ENCODE results near the gene VAV3.

VAV3 gene

DNA sequence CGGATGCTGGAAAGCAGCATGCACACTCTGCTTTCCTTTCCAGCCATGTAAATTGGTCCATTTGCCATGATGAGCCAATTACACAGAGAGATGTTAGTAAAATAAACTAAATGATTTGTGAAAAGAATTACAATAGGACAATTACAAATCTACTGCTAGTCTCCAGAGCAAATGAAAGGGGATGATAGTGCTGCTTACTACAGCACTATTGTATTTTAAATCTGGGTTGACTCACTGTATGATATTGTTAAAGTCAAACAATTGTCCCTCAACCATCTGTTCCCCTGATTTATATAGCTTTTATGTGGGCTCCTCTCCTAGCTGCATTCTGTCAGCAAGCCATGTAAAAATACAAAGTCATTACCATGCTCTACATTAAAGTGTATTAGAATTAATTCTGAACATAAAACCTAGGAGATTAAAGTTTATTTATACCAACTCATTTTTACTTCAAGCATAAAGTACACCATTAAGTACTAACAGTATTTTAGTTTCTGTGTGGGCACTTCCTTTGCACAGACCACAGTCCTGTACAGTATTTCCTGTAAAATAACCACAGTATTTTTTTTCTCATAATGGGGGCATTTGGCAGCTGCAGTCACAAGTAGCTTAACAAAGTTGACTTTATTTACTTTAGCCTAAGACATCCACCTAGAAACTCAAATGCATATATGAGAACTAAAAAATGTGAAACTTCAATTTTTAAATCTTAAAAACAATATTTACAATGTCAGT lies 135.8 kb downstream of the VAV3 start:
- peak; percentile 7 for DNase-seq

DNA sequence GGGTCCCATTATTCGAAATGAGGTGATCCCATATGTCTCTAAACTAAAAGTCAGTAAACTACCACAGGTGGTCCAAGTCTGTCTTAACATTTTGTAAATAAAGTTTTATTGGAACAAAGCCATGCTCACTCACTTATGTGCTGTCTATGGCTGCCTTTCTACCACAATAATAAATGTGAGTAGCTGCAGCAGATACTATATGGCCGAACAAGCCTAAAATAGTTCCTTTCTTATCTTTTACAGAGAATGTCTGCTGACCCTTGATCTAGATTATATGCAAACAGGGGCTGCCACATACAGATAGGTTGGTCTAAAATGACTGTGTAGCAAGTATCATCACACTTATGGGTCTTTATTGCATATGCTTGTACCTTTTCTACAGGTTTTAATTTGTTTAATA lies 140.0 kb downstream of the VAV3 start:
- DNase-seq: no peak

DNA sequence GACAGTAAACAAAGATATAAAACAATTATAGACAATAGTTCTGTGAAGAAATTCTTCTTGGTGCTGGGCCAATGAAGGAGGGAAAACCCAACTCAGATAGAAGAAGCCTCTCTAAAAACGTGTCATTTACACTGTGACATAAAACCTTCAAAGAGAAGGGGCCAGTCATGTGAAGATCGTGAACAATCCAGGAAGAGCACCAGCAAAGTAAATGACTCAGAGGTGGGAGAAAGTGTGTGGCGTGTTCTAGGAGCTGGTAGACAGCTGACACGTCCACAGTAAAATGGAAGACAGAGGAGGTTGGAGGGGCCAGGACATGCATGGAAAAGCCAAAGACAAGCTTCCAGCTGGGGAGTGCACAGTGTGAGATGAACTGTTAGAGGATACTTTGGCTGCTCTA lies 143.6 kb downstream of the VAV3 start:
- no peak for DNase-seq

DNA sequence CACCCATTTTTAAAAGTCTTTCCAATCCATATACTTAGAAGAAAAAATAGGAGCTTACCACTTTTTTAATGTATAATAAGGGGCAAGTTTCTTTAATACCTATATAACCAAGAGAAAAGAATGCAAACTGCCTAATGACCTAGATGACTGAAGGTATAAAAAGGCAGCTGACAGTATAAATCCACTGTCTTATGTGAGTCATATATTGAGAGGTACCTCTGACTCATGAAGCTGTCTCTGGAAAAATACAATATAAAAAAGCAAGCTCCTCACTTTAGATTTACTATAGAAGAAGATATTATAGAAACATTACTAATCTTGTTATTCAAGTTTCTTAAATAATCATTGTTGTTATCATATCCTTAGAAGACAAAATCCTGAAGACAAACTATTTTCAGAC lies 144.2 kb downstream of the VAV3 start:
- no peak for DNase-seq

DNA sequence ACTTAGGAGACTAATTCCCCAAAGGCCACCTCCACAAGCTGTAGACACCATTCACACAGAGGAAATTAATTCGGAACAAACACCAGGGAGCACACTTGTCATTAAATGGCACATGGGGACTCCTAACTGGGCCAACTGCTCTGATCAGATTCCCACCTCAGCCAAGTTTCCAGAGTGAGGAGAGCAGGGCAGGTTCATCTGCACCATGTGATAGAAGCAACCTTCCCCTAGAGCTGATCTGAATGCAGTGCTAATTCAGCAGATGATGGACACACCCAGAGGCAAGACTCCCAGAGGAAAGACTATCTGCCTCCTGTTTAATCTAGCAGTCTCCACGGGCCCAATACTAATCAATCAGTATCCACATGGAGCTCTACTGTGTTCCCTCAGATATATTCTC lies 147.0 kb downstream of the VAV3 start:
- DNase-seq: no peak

DNA sequence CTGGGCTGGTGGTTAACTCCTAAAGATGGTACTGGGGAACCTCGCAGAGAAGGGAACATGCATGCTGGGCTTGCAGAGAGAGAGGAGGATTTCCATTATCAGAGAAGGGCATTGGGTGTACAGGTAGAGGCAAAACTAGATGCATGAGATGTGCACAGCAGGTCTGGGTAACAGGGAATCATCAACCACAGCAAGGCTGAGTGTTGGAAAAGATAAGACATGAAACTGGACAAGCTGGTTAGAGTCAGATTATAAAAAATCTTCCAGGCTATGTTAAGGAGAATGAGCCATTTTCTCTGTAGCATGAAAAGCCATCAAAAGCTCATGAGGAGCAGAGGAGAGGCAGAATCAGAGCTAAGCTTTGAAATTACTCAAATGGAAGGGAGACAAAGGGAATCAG lies 147.8 kb downstream of the VAV3 start:
- no peak for DNase-seq

DNA sequence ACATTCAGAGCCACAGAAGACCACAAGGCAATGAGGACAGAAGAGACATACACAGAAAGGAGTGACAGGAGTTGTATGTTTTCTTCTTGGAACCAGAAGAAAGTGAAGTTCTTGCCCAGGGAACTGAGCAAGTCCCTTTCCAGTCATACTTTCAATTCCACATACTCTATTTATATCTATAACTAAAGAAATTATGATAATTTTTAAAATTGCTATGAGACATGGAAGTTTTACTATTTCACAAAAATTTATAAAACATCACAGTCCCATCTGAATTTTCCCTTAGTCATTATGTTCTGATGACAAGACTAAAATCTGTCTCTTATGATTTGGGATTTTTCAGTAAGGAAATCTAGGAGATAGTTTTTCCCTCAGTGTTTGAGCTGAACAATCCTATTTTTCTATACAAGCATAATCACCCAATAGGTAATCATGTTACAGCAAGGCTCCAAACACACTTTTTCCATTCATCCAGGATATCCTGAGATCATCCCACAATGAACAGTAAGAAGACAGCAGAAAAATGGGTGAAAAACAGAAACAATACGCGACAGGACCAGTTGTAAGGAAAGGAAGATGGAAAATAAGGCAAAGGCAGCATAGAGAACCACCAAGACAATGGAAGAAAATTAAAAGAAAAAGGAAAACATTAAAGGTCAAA lies 154.6 kb downstream of the VAV3 start:
- no peak for DNase-seq

DNA sequence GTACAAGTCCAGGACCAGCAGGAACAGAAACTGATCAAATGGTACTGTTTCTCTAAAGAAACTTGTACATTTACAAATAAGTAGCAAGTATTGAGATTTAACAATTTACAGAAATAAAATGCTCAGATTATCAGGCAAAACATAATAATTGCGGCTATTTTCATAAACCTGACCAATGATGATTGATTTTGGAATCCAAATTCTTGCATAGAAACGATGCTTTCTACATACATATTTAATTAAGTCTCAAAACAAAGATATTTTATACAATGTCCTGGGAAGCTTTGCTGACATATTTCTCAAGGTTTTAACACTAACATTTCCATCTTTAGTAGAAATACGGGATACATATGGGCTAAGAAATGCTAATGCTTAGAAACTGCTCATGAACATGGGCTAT lies 157.1 kb downstream of the VAV3 start:
- no peak for DNase-seq

DNA sequence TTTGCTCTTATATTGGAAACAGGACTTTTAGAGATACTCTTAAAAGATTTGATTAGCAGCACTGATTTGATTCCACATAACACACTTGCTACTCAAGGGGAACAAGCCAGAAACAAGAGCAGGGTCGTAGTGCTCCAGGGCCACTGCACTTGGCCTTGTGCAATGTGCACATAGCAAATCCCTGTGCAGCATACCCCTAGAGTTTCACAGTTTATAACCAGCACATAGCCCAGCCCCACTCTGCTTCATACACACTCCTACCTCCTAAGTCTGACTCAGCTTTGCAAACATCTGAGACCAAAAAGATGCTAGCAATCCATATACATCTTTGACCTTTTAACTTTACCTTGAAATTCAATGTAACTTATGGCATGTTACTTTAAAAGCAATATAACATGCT lies 157.6 kb downstream of the VAV3 start:
- no peak for DNase-seq

DNA sequence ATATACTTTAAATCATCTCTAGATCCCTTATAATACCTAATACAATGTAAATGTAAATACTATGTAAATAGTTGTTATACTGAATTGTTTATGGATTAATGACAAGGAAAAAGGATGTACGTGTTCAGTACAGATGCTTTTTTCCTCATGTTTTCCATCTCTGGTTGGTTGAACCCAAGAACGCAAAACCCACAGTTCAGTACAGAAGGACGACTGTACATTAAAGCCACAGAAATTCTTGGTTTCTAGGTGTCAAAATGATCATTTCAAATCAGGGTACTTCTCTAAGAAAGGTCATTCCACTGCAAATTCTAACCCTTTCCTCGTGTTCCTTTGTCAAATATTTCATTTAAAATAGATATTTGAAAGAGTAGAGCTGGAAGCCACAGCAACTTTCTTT lies 158.1 kb downstream of the VAV3 start:
- no peak for DNase-seq

DNA sequence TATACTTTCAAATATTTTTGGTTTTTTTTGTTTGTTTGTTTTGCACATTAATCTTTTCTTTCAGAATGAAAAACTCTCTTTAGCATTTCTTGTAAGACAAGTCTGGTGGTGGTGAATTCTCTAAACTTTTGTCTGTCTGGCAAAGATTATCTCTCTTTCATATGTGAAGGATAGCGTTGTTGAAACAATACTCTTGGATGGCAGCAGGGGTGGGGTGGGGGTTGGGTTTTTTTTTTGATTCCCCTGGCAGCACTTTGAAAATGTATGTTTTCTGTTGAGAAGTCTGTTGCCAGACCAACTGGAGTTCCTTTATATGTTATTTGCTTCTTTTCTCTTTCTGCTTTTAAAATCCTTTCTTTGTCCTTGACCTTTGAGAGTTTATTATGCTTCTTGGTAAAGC lies 160.2 kb downstream of the VAV3 start:
- DNase-seq: no peak

DNA sequence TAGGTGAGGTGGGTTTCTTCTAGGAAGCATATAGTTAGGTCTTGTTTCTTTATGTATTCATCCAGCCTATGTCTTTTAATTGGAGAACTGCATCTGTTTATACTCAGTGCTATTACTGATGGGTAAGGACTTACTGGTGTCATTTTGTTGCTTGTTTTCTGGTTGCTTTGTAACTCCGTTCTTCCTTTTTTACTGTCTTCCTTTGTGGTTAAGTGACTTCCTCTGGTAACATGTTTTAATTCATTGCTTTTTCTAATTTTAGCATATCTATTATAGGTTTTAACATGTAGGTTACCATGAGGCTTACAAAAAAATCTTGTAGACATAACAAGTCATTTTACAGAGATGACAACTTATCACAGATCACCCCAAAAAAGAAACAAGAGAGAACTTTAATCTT lies 160.8 kb downstream of the VAV3 start:
- DNase-seq: no peak

DNA sequence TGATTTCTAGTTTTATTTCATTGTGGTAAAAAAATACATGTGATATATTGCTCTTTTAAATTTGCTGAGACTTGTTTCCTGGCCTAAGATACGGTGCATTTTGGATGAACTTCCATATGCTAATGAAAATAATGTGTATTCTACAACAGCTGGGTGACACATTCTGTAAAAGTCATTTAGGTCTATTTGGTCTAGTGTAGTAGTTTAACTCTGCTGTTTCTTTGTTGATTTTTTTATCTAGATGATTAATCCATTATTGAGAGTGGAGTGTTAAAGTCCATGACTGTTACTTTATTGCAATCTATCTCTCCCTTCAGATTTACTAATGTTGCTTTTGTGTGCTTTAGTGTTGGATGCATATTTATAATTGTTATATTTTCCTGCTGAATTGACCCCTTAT lies 161.4 kb downstream of the VAV3 start:
- DNase-seq: no peak

DNA sequence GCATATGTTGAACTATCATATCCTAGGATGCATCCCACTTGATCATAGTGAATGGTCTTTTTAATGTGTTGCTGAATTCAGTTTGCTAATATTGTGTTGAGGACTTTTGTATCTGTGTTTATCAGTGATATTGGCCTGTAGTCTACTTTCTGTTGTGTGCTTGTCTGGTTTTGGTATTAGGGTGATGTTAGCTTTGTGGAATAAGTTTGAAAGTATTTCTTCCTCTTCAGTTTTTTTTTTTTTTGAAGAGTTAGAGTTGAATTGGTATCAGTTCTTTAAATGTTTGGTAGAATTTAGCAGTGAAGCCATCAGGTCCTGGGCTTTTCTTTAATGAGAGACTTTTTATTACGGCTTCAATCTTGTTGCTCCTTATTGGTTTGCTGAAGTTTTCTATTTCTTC lies 162.3 kb downstream of the VAV3 start:
- no peak for DNase-seq

DNA sequence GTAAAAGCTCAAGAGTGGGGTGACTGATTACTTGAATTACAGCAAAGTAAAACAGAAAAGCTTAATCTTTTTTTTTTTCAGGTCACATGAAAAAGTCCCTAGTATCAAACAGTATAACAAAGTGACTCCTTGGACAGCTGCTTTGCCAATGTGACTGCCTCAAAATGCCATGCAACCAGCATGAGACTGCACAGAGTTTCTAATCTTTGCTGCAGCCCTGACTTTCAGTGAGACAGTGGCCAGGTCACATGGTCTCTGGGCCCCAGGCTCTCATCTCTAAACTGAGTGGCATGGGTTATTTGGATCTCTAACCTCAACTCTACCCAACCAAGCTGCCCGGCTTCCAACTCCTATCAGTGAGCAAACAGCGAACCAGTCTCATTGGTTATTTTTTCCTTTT lies 169.0 kb downstream of the VAV3 start:
- peak; percentile 57 for DNase-seq

DNA sequence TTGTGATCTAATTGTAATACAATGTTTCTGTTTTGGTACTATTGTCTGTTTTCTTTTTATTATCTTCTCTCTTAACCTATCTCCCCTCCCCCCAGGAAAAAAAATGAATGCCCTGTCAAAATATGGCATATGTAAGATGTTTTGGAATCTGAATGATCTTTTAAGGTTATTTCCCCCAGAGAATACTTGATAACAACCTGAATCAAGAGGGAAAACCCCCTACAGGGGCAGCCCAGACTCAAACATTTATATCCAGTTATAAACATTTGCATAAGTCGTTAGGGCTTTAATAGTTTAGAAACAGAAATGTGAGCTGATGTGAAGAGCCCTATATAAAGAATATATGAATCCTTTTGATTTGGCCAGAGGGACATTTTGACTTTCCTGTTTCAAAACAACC lies 169.5 kb downstream of the VAV3 start:
- DNase-seq: no peak

DNA sequence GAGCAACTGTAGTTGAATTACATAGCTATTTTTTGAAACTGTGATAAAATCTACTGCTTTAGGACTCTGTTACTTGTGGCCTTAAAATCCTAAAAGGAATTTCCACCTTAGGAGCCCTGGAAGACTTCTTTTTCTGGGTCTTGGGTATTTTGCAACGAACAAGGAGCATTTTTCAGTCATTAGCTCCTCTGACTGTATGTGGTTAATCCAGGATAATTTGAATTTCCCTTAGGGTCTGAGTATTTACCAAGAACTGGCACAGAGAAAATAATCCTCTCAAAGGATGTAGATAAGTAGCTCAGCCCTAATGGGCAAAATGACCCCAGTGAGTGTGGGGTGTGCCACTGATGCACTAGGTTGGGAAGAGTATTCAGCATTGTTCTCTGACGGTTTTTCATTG lies 170.4 kb downstream of the VAV3 start:
- DNase-seq: peak; percentile 91

DNA sequence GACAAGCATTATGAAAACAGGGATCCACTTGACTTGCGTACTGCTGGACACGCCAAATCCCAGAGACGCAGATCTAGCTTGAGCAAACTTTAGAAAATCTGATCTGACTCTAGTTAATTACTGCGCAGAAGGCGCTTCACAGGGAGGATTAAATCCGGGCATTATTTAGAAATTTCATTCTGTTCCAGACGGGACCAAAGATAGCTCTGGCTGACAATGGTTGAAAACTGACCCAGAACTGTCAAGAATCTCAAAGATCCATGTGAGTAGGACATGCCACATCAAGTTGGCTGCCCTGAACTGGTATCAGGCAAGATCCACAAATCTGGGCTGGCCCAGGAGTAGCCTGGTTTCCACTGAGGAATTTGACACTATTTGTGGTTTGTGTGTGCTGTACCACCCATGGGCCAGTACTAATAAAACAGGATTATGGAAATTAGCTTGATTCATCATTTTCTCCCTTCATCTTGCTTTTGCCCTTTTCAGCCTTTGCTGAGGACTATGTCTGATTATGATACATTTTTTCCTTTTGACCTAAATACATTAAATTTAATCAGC lies 171.0 kb downstream of the VAV3 start:
- DNase-seq: peak; percentile 69

DNA sequence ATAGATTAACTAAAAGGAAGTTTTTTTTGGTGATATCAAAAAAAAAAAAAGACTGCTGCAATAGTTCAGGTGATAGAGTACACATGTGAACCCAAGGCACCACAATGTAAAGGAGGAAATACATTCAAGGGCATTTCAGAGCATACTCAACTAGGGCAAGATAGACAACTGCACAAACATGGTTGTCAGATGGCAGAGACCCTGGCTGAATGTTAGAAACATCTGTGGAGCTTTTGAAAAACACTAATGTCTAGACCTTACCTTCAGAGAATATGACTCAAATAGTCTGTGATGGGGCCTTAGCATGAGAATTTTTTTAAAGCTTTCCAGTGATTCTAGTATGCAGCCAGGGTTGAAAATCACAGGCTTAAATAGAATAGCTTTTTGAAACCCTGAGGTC lies 173.6 kb downstream of the VAV3 start:
- no peak for DNase-seq

DNA sequence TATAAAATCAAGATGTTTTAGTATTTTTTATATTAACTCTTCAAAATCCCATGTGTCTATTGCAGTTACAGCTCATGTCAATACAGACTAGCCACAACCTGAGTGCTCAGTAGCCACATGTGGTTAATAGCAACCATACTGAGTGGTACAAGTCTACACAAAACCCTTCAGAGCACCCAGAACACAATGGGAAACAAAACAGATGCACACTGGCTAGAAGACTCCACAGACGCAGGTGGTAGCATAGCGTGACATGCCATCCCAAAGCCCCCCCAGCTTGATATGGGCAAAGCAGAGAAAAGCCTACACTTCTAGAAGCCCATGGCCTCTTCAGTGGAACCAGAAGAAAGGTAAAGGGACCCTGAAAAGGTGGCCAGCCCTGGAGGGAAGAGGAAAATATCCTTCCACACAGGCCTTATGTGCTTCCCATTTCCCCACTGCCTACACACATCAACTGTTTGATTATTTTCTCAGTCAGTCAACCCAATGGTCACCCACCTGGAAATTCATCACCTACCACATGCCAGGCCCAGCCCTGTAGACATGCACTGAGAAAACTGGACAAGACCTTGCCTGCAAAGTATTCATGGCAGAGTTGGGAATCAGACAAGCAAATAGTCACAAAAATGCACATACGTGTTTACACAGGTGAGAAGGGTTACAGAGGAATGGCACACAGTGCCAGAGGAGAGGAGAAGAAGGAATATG lies 175.0 kb downstream of the VAV3 start:
- no peak for DNase-seq

DNA sequence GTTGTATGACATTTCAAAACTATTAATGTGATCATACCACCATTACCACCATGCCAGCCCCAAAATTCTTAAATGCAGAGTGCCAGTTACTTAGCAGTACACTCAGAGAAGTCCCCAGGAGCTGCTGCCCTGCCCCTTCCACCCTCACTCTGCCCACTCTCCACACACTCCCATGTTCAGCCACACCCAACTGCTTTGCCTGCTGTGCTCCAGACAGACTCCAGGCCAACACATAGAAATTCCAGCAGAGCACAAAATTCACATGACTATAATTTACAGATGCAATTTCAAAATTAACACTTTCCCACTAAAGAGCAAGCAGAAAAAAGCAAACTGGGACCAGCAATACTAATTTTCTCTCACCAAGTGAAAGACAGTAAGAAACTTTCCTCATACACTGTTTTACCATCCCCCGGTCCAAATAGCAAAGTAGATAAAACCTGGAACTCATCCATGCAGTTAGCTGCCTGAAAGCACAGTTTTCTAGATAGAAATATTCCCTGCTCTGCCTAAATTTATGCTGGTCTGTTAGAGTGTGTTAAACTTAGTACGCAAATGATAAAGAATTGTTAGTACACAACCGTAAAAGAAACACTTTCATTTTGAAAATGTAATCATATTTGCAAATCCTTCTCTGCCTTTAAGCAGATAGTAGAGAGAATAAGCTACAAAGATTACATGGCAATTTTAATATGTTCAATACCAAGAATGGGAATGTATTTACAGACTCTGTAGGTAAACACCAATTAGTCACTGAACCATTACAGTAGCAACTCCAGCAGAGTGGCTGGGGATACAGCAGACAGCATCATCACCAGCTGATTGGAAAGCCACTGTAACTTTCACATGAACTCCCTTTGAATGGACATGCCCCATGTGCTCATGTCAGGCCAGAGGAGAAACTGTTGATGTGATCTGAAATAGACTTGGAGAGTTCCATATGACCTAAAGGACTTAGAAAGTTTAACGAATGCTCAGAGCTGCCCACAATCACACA lies 176.5 kb downstream of the VAV3 start:
- DNase-seq: no peak

DNA sequence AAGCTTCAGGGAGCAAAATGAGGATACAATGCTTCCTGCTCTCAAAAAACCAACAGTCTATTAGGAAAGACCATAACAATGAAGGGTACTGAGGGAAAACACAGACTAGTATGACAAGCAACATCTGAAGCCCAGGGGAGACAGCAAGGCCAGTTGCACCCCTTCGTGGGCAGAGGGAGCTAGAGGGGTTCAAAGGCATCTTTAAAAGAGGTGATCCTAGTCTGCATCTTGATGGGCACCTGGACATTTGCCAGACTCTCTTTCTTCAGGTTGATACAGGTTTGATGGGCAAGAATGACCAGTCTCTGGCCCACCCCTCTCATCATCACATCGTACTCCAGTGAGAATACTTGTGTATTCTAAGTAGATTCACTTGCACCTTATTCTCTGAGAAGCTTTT lies 177.7 kb downstream of the VAV3 start:
- DNase-seq: peak; percentile 24
